ENCODE measurements around the gene ZBTB5.
A peak's percentile ranks its signal among the peaks of the same experiment; 100 is the strongest.

Gene ZBTB5

DNA sequence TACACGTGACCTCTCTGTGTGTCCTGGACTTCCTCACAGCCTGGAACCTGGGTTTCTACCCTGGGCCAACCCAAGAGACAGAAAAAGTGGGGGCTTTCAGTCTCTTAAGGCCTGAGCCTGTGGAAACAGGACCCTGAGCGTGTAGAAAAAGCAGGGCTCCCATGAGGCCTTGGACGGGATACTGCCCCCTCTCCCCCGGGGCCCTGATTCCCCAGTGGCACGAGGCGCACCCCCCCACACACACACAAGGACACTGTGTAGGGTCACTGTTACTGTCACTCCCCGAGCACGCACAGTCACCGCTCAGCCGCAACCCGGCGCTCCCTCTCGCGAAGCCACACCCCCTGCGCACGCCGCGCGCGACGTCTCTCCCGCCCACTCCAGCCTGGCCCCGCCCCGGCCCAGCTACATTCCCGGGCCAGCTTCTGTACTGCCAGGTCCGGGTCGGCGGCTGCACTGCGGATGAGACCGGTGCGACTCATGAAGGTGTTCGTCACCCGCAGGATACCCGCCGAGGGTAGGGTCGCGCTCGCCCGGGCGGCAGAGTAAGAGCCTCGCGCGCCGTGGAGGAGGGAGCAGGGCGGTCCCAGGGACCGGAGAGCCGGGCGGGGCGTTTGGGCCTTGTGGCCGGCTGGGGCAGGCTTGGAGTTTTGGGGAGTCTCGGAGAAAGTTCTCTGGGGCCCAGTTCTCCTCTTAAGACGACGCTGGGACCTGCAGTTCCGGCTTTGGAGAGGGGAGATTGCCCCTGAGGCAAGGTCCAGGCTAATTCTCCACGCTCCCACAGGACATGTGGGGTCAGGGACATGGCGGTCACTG is 42.8 kb downstream of the ZBTB5 start, which contains the start of gene GRHPR:
Gene GRHPR (plus strand): TSS at position 408 of the 816 bp plus-strand sequence. CDS start 55 bp downstream, at position 463.
- no peak for DNase-seq (ENCODE audit: low read depth, low spot score)
- peak within 1 kb of the TSS; percentile 98 for H3K9ac ChIP-seq (ENCODE audit: insufficient read length, low read depth)
- H3K27me3 ChIP-seq (ENCODE audit: insufficient read depth, insufficient read length), result no peaks in the 10 kb centered on the region
- no peak for TF ChIP-seq SUZ12 (IDR thresholded peaks at IDR 0.05; ENCODE audit: extremely low read depth, insufficient read depth, insufficient read length)
- TF ChIP-seq YY1 (IDR thresholded peaks at IDR 0.05; ENCODE audit: insufficient read depth, insufficient read length), result no peak
- TF ChIP-seq ZNF274 (IDR thresholded peaks at IDR 0.05; ENCODE audit: low read depth, low read length), result no peak
- H3K4me3 ChIP-seq (ENCODE audit: insufficient read length, low read depth), result peak within 1 kb of the TSS; percentile 72
- H3K4me1 ChIP-seq (ENCODE audit: insufficient read depth, insufficient read length), result peaks cover 15% of the 10 kb centered on the region
- H3K9me3 ChIP-seq (ENCODE audit: insufficient read depth, low read length), result no peaks in the 10 kb centered on the region
- peaks cover 42% of the 10 kb centered on the region for H3K36me3 ChIP-seq (ENCODE audit: insufficient read depth, insufficient read length, low read length)

- no peak for TF ChIP-seq YY1 (IDR thresholded peaks at IDR 0.05; ENCODE audit: insufficient read depth, insufficient read length)
- no peak for TF ChIP-seq SUZ12 (IDR thresholded peaks at IDR 0.05; ENCODE audit: extremely low read depth, insufficient read depth, insufficient read length)
- TF ChIP-seq ZNF274 (IDR thresholded peaks at IDR 0.05; ENCODE audit: low read depth, low read length), result no peak
- H3K27me3 ChIP-seq (ENCODE audit: insufficient read depth, insufficient read length), result no peaks in the 10 kb centered on the region
- H3K36me3 ChIP-seq (ENCODE audit: insufficient read depth, insufficient read length, low read length), result peaks cover 36% of the 10 kb centered on the region
- H3K9me3 ChIP-seq (ENCODE audit: insufficient read depth, low read length), result no peaks in the 10 kb centered on the region
- peaks cover 19% of the 10 kb centered on the region for H3K4me1 ChIP-seq (ENCODE audit: insufficient read depth, insufficient read length)
- H3K4me3 ChIP-seq (ENCODE audit: insufficient read length, low read depth), result peak overlapping the region; percentile 72
- DNase-seq (ENCODE audit: low read depth, low spot score), result no peak
- H3K9ac ChIP-seq (ENCODE audit: insufficient read length, low read depth), result peak overlapping the region; percentile 62
Observed at GRCh38 chr9:37421914-37422288, 43.3 kb downstream of the ZBTB5 start.

- Histone ChIP-seq H3K9ac (ENCODE audit: insufficient read length, low read depth) (no peak overlapping the region), H3K36me3 (ENCODE audit: insufficient read depth, insufficient read length, low read length) (peaks cover 23% of the 10 kb centered on the region), H3K9me3 (ENCODE audit: insufficient read depth, low read length) (no peaks in the 10 kb centered on the region), H3K4me1 (ENCODE audit: insufficient read depth, insufficient read length) (peaks cover 24% of the 10 kb centered on the region), H3K4me3 (ENCODE audit: insufficient read length, low read depth) (no peak overlapping the region), H3K27me3 (ENCODE audit: insufficient read depth, insufficient read length) (no peaks in the 10 kb centered on the region)
- DNase-seq (ENCODE audit: low read depth, low spot score), result no peak
- no peak for TF ChIP-seq SUZ12 (IDR thresholded peaks at IDR 0.05; ENCODE audit: extremely low read depth, insufficient read depth, insufficient read length)
- TF ChIP-seq YY1 (IDR thresholded peaks at IDR 0.05; ENCODE audit: insufficient read depth, insufficient read length), result no peak
- no peak for TF ChIP-seq ZNF274 (IDR thresholded peaks at IDR 0.05; ENCODE audit: low read depth, low read length)
Observed at GRCh38 chr9:37420271-37421215, 44.7 kb downstream of the ZBTB5 start.

GRCh38 chr9:37419204-37419603 is 46.0 kb downstream of the ZBTB5 start:
- H3K4me1 ChIP-seq (ENCODE audit: insufficient read depth, insufficient read length), result peaks cover 21% of the 10 kb centered on the region
- no peaks in the 10 kb centered on the region for H3K9me3 ChIP-seq (ENCODE audit: insufficient read depth, low read length)
- DNase-seq (ENCODE audit: low read depth, low spot score), result no peak
- no peaks in the 10 kb centered on the region for H3K27me3 ChIP-seq (ENCODE audit: insufficient read depth, insufficient read length)
- no peak overlapping the region for H3K4me3 ChIP-seq (ENCODE audit: insufficient read length, low read depth)
- peaks cover 9% of the 10 kb centered on the region for H3K36me3 ChIP-seq (ENCODE audit: insufficient read depth, insufficient read length, low read length)
- no peak for TF ChIP-seq ZNF274 (IDR thresholded peaks at IDR 0.05; ENCODE audit: low read depth, low read length)
- no peak overlapping the region for H3K9ac ChIP-seq (ENCODE audit: insufficient read length, low read depth)

- Histone ChIP-seq H3K36me3 (ENCODE audit: insufficient read depth, insufficient read length, low read length) (no peaks in the 10 kb centered on the region), H3K9ac (ENCODE audit: insufficient read length, low read depth) (no peak overlapping the region), H3K4me1 (ENCODE audit: insufficient read depth, insufficient read length) (peaks cover 24% of the 10 kb centered on the region), H3K4me3 (ENCODE audit: insufficient read length, low read depth) (no peak overlapping the region), H3K27me3 (ENCODE audit: insufficient read depth, insufficient read length) (no peaks in the 10 kb centered on the region), H3K9me3 (ENCODE audit: insufficient read depth, low read length) (no peaks in the 10 kb centered on the region)
- TF ChIP-seq SUZ12 (IDR thresholded peaks at IDR 0.05; ENCODE audit: extremely low read depth, insufficient read depth, insufficient read length), result no peak
- TF ChIP-seq ZNF274 (IDR thresholded peaks at IDR 0.05; ENCODE audit: low read depth, low read length), result no peak
- no peak for TF ChIP-seq YY1 (IDR thresholded peaks at IDR 0.05; ENCODE audit: insufficient read depth, insufficient read length)
- no peak for DNase-seq (ENCODE audit: low read depth, low spot score)
Observed at GRCh38 chr9:37417857-37418618, 47.2 kb downstream of the ZBTB5 start.

- no peaks in the 10 kb centered on the region for H3K9me3 ChIP-seq (ENCODE audit: insufficient read depth, low read length)
- no peaks in the 10 kb centered on the region for H3K36me3 ChIP-seq (ENCODE audit: insufficient read depth, insufficient read length, low read length)
- H3K4me3 ChIP-seq (ENCODE audit: insufficient read length, low read depth), result no peak overlapping the region
- peaks cover 24% of the 10 kb centered on the region for H3K4me1 ChIP-seq (ENCODE audit: insufficient read depth, insufficient read length)
- no peak overlapping the region for H3K9ac ChIP-seq (ENCODE audit: insufficient read length, low read depth)
- no peaks in the 10 kb centered on the region for H3K27me3 ChIP-seq (ENCODE audit: insufficient read depth, insufficient read length)
- TF ChIP-seq SUZ12 (IDR thresholded peaks at IDR 0.05; ENCODE audit: extremely low read depth, insufficient read depth, insufficient read length) (no peak), YY1 (IDR thresholded peaks at IDR 0.05; ENCODE audit: insufficient read depth, insufficient read length) (no peak), ZNF274 (IDR thresholded peaks at IDR 0.05; ENCODE audit: low read depth, low read length) (no peak)
- no peak for DNase-seq (ENCODE audit: low read depth, low spot score)
Observed at GRCh38 chr9:37417252-37417803, 47.9 kb downstream of the ZBTB5 start.
